IPS-NIHi11 (cell line): ENCODE data around the gene BCL7A.

Source experiments
- DNase-seq: peaks from one replicate; pipeline ENCODE4 v3.0.0; 2012; ENCODE audit warnings: mixed read lengths, low spot score

BCL7A gene

GRCh38 chr12:122079033-122079531 lies 57.4 kb downstream of the BCL7A start:
- peak; percentile 39 for DNase-seq

- DNase-seq = no peak
Observed at GRCh38 chr12:122079532-122080081, 57.9 kb downstream of the BCL7A start.

GRCh38 chr12:122080149-122081082 lies 58.7 kb downstream of the BCL7A start:
- no peak for DNase-seq

DNA sequence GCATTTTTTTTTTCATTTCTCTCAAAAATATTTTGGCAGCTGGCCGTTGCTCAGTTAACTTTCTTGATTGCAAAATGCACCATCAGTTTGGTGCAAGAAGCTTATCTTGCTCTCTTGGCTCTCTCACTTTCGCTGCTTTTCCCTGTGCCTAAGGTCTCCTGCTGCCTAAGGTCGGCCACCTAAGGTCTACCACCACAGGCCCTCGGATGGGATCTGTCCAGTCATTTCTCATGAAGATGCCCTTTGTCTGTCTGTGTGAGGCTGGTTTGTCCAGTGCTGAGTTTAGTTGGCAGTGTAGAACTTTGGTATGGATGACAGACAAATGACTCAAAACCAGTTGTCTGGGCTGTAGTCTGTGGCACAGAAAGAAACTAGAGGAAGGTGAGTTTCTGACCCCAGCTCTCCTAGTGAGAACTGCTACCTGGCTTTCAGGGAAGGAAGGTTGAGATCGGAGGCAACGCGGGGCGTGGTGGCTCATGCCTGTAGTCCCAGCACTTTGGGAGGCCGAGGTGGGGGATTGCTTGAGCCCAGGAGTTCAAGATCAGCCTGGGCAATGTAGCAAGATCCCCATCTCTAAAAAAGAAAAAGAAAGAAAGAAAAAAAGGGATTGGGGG lies 59.5 kb downstream of the BCL7A start:
- no peak for DNase-seq

- no peak for DNase-seq
Observed at GRCh38 chr12:122081697-122082221, 60.1 kb downstream of the BCL7A start.

GRCh38 chr12:122082621-122083356 lies 61.1 kb downstream of the BCL7A start:
- DNase-seq = no peak

GRCh38 chr12:122084857-122085405 lies 63.2 kb downstream of the BCL7A start:
- DNase-seq = no peak

DNA sequence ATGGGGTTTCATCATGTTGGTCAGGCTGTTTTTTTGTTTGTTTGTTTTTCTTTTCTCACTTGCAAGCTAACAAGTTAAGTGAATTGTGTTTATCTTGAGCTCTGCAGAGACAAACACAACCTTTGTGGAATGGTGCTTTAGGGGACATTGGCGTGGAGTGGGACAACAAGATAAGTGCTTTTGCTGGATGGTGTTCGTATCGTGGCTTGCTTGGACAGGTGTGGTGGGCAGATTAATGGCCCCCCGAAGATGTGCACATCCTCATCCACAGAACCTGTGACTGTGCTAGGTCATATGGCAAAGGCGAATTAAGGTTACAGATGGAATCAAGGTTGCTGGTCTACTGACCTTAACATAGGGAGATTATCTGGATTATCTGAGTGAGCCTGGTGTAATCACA lies 63.9 kb downstream of the BCL7A start:
- no peak for DNase-seq

DNA sequence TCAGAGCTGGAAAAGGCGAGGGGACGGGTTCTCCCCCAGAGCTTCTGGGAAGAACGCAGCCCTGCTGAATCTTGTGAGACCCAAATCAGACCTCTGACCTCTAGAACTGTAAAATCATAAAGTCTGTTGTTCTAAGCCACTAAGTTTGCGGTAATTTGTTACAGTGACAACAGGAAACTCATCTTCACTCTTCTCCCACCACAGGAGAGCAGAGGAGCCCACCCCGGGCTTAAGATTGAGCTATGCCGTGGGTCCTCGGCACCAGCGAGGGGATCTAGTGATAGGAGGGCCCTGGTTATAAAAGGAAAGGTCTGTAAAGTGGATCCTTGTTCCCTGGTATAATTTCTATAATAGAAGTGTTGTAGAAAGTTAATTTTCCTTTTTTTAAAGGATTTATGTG lies 64.4 kb downstream of the BCL7A start:
- DNase-seq = no peak

DNA sequence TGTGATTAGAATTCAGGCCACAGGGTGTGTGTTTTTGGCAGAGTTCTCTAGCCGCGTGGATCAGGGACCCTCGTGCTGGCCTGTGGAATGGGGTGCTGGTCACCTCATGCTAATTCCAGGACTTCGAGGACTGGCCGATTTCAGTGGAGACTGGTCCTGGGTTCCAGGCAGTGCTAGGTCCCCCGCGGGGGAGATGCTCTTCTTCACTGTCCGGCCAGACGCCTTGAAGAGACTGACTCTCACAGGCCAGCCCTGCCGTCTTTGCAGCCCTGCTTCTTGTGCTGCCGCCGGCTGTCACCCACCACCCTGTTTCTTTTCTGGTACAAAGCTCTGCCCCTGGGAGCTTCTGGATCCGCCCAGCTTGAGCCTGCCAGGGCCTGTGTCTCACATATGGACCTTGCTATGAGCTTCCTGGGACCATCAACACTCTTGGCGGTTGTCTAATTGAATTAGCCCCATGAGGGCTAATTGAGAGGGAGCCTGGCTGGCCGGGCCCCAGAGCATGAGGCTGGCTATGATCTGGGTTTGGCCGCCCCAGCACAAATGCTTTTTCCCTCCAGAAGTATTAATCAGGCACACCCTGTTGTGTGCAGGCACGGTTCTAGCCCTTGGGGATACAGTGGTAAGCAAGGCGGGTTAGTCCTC lies 65.1 kb downstream of the BCL7A start:
- DNase-seq = no peak

DNA sequence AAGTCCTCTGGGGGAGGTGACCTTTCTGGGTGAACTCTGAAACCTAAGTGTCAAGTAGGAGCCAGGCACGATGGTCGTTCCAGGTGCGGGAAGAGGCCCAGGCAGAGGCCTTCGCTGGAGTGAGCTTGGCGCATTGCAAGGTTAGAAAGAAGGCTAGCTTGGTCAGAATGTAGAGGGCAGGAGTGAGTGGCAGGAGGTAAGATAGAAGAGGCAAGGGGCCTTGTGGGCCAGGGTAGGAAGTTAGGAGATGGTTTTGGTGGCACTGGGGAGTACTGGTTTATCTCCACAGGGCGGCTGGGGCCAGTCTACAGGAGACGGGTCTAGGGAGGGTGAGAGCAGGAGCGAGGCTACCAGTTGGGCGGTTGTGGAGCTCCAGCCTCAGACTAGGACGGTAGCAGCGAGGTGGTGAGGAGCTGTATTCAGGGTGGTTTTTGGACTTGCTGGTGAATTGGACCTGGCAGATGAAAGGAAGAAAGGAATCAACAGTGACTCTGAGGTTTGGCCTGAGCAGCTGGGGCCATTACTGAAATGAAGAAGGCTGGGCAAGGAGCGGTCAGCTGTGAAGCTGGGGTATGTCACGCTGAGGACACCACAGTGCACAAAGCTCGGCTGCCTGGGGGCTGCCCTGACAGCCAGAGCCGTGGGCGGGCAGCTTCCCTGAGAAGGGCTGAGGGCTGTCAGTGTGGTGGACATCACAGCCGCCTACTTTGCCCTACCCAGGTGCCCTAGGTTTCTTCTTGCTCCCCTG lies 65.9 kb downstream of the BCL7A start:
- DNase-seq = no peak

DNA sequence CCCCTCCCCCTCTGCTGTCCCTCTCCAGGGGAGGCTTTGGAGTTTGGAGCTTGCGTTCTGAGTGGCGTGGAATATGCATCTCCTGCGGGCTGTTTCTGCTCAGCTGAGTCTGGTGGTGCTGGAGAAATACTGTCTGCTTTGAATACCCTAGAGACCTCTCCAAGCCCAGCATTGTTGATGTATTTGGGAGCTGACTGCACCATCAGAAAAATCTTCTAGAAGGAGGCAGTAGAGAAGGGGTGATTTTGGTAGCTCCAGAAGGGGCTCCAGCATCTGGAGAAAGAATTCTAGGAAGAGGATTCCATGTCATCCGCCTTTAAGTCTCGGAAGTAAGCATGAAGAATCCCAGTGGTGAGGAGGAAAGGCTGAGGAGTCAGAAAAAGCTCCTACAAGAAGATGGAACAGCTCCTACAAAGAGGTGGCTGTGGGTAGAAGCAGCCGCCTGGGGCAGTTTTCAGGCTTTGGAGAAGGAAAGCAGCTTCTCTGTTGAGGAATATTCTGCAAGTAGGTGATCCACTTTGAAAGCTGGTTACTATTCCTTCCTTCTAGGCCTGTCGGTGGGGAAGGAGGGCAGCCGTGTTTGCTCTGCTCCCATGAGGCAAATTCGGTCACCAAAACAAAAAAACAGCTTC lies 66.6 kb downstream of the BCL7A start:
- no peak for DNase-seq

DNA sequence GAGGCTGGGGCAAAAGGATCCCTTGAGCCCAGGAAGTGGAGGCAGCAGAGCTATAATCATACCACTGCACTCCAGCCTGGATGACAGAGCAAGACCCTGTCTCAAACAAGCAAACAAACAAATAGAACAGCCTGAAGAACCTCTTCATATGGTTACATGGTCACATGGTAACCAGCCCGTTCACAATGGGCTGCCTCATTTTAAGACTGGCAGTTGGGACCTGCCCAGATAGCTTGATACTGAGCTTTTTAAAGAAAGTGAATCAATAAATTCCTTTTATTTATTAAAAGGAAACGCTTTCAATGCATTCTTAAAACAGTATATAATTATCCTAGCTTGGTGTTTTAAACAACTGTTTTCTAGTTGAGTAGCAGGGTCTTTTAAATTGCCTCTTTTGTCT lies 67.4 kb downstream of the BCL7A start:
- DNase-seq = no peak

- no peak for DNase-seq
Observed at GRCh38 chr12:122090759-122091515, 69.3 kb downstream of the BCL7A start.

DNA sequence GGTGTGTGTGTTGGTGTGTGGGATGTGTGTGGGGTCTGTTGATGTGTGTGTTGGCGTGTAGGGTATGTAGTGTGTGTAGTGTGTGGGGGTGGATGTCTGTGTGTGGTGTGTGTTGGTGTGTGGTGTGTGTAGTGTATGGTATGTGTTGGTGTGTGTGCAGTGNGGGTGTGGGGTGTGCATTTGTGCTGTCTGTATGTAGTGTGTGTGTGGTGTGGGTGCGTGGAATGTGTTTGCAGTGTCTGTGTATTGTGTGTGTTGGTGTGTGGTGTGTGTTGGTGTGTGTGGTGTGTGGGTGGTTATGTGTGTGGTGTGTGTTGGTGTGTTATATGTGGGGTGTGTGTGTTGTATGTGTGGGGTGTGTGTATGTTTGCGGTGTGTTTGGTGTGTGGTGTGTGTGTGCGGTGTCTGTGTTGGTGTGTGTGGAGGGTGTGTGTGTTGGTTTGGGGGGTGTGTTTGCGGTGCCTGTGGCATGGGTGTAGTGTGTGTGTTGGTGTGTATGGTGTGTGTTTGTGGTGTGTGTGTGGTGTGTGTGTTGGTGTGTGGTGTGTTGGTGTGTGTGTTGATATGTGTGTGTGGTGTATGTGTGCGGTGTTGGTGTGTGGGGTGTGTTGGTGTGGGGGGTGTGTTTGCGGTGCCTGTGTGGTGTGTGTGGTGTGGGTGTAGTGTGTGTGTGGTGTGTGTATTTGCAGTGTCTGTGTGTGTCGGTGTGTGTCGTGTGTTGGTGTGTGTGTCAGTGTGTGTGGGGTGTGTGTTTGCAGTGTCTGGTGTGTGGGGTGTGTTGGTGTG lies 71.6 kb downstream of the BCL7A start:
- DNase-seq = no peak

GRCh38 chr12:122094137-122094734 lies 72.6 kb downstream of the BCL7A start:
- no peak for DNase-seq

- no peak for DNase-seq
Observed at GRCh38 chr12:122094735-122095631, 73.3 kb downstream of the BCL7A start.
